GM21528 (cell line): ENCODE measurements around the gene VRTN.
A peak's percentile ranks its signal among the peaks of the same experiment; 100 is the strongest.

Experiments
- ATAC-seq: cut with Tn5 transposase; IDR thresholded peaks from one replicate; pipeline ENCODE4 v1.9.1; 2021; ENCODE audit warnings: mild to moderate bottlenecking, moderate library complexity; ENCODE audit not compliant: unreplicated experiment, low FRiP score

The VRTN gene

GRCh38 chr14:74391479-74391878 lies 43.2 kb downstream of the VRTN start:
- no peak for ATAC-seq

- ATAC-seq, result no peak
Measured at GRCh38 chr14:74392616-74393570, 44.6 kb downstream of the VRTN start.

GRCh38 chr14:74394549-74394948 lies 46.3 kb downstream of the VRTN start:
- no peak for ATAC-seq

GRCh38 chr14:74395094-74395493 lies 46.8 kb downstream of the VRTN start:
- no peak for ATAC-seq

GRCh38 chr14:74400031-74400685 lies 51.9 kb downstream of the VRTN start:
- no peak for ATAC-seq

GRCh38 chr14:74400919-74401503 lies 52.7 kb downstream of the VRTN start:
- ATAC-seq, result no peak

- peak; percentile 76 for ATAC-seq
Measured at GRCh38 chr14:74401504-74402241, 53.4 kb downstream of the VRTN start.

- ATAC-seq, result no peak
Measured at GRCh38 chr14:74402401-74403251, 54.4 kb downstream of the VRTN start.

GRCh38 chr14:74403619-74404417 lies 55.5 kb downstream of the VRTN start:
- no peak for ATAC-seq

GRCh38 chr14:74404435-74404834 lies 56.2 kb downstream of the VRTN start:
- ATAC-seq, result no peak

GRCh38 chr14:74405663-74406062 lies 57.4 kb downstream of the VRTN start:
- no peak for ATAC-seq

- ATAC-seq, result no peak
Measured at GRCh38 chr14:74407021-74407800, 58.9 kb downstream of the VRTN start.

- no peak for ATAC-seq
Measured at GRCh38 chr14:74407801-74408154, 59.5 kb downstream of the VRTN start.

GRCh38 chr14:74408870-74409269 lies 60.6 kb downstream of the VRTN start:
- no peak for ATAC-seq

GRCh38 chr14:74409441-74409840 lies 61.2 kb downstream of the VRTN start:
- no peak for ATAC-seq
